ENCODE measurements around the gene CCDC141.

GRCh38 chr2:178997477-178997876 is 52.5 kb downstream of the CCDC141 start:
- TF ChIP-seq CTCF (IDR thresholded peaks at IDR 0.05) (no peak), POLR2A (IDR thresholded peaks at IDR 0.05) (no peak)
